ENCODE data around the gene RBM20.

DNA sequence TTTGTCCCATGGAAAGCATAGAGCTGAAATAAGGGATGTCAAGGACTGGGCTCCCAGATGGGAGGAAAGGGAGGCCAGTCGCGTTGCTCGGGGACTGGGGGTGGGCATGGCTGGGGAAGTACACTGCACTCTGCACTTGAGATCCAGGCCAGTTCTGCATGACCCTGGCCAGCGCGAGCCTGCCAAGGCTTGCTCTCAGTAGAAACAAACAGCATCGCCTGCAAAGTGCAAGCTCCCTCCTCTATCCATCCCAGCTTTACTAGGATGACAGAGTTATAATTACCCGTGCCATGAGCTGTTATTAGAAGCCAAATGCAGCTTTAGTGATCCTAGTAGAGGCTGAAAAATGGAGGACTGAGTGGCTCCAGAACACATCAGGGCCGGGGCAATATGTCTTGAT lies 183.7 kb downstream of the RBM20 start:
- TF ChIP-seq CTCF (IDR thresholded peaks at IDR 0.05) = no peak
- no peak for TF ChIP-seq POLR2A (IDR thresholded peaks at IDR 0.05)

Data from adrenal gland (tissue), 5 donors.